HepG2 (cell line): ENCODE results near the gene CYP2U1. TPM values are rescaled to one million over a fixed set of nuclear protein-coding genes. Genes with fewer than 3 reads are reported as not detected.

ENCODE experiments used
- ATAC-seq: fragments of 200-7000 bp; cut with Tn5 transposase; 3 replicates; pipeline ENCODE4 v1.9.1; 2020; ENCODE audit warnings: mild to moderate bottlenecking, moderate library complexity
- BruUV-seq: library from RNA; stranded (reverse); fragments of 400-500 nt; replicated peaks from 2 replicates; lab custom pipeline; 2021; lab: Mats Ljungman, UMichigan
- CTCF ChIA-PET: fragments of 300-600 bp; formaldehyde crosslinking; extraction: SDS; loops from one replicate; lab custom pipeline; 2021; ENCODE audit warnings: low total read pairs, inconsistent platforms, low intra/inter-chr PET ratio; lab: Yijun Ruan, JAX
- POLR2A ChIA-PET: fragments of 350-600 bp; sonication (Branson Sonifier 250); formaldehyde crosslinking; loops from one replicate; lab custom pipeline; 2020; ENCODE audit warnings: antibody characterized with exemption, inconsistent platforms; lab: Yijun Ruan, JAX
- DNase-seq: peaks from one replicate; pipeline ENCODE4 v3.0.0-alpha.2; 2015; ENCODE audit warnings: low spot score
- FAIRE-seq: peaks from 3 replicates; lab custom pipeline; 2011; peaks lifted over from hg19 to GRCh38; lab: Jason Lieb, UNC
- H2AFZ ChIP-seq: one replicate; pipeline ENCODE4 v1.6.1; 2011; ENCODE audit warnings: low read length, inconsistent platforms
- H3K27ac ChIP-seq: fragments of 300-600 bp; 3 replicates; pipeline ENCODE4 v1.8.0; 2011; ENCODE audit warnings: mixed run types, mild to moderate bottlenecking, mixed read lengths, low read length, inconsistent platforms; ENCODE audit not compliant: insufficient read depth; ENCODE audit errors: extremely low read length
- H3K27me3 ChIP-seq, 2 experiments: fragments of 200-600 bp in 1 of 2; 2 replicates in 1 of 2; 3 replicates in 1 of 2; pipeline versions ENCODE4 v1.6.0 to v1.8.0; 2011; ENCODE audit warnings: low read length in 2 of 2, mild to moderate bottlenecking in 2 of 2, moderate library complexity in 2 of 2, inconsistent platforms in 1 of 2; ENCODE audit not compliant: insufficient read depth in 2 of 2, control insufficient read depth in 1 of 2
- H3K36me3 ChIP-seq, 2 experiments: fragments of 200-600 bp in 1 of 2; replicated peaks in 1 of 2; 2 replicates in 1 of 2; 3 replicates in 1 of 2; pipeline versions ENCODE4 v1.5.1 to v1.8.0; 2011; ENCODE audit warnings: low read length in 2 of 2, inconsistent platforms in 1 of 2; ENCODE audit not compliant: insufficient read depth in 2 of 2, control insufficient read depth in 1 of 2
- H3K4me1 ChIP-seq: 2 replicates; pipeline ENCODE4 v1.5.1; 2012; ENCODE audit warnings: low read length, inconsistent platforms; ENCODE audit not compliant: insufficient read depth
- H3K4me2 ChIP-seq: 2 replicates; pipeline ENCODE4 v1.6.0; 2011; ENCODE audit warnings: low read depth, low read length, inconsistent platforms
- H3K4me3 ChIP-seq, 3 experiments: fragments of 200-600 bp in 1 of 3; sonication (generic), shearing (Covaris generic) in 1 of 3; replicated peaks in 1 of 3; 2 replicates each; pipeline ENCODE4 v1.5.1; 2011 to 2016; ENCODE audit warnings: low read length in 3 of 3, inconsistent platforms in 2 of 3, low read depth in 2 of 3, mild to moderate bottlenecking in 2 of 3, control low read depth in 1 of 3, mixed read lengths in 1 of 3; ENCODE audit not compliant: insufficient read depth in 1 of 3
- H3K79me2 ChIP-seq: one replicate; pipeline ENCODE4 v1.6.1; 2011; ENCODE audit warnings: low read length, inconsistent platforms; ENCODE audit not compliant: insufficient read depth
- H3K9ac ChIP-seq: 2 replicates; pipeline ENCODE4 v1.6.0; 2011; ENCODE audit warnings: mild to moderate bottlenecking, low read depth, low read length, inconsistent platforms; ENCODE audit not compliant: insufficient read depth
- H3K9me3 ChIP-seq: 2 replicates; pipeline ENCODE4 v1.5.1; 2012; ENCODE audit warnings: mild to moderate bottlenecking, low read length
- H4K20me1 ChIP-seq: 2 replicates; pipeline ENCODE4 v1.6.0; 2011; ENCODE audit warnings: inconsistent platforms, mild to moderate bottlenecking, low read length, moderate library complexity; ENCODE audit not compliant: insufficient read depth
- ARHGAP35 ChIP-seq: sonication (generic); formaldehyde crosslinking; IDR thresholded peaks from 2 replicates; pipeline ENCODE4 v1.9.0; 2022; ENCODE audit warnings: mild to moderate bottlenecking, inconsistent platforms, moderate library complexity, missing genetic modification reagents, borderline replicate concordance
- ARID2 ChIP-seq: sonication (generic); formaldehyde crosslinking; IDR thresholded peaks from 2 replicates; pipeline ENCODE4 v1.8.1; 2022; ENCODE audit warnings: mild to moderate bottlenecking, missing genetic modification reagents, borderline replicate concordance
- NBN ChIP-seq: fragments of 450-650 bp; conservative IDR thresholded peaks from 2 replicates; pipeline ENCODE4 v1.6.1; 2017
- NRL ChIP-seq: sonication (generic); formaldehyde crosslinking; IDR thresholded peaks from 2 replicates; pipeline ENCODE4 v1.5.0; 2020; ENCODE audit warnings: missing genetic modification reagents, mild to moderate bottlenecking, moderate library complexity, borderline replicate concordance
- TARDBP ChIP-seq: sonication (generic); formaldehyde crosslinking; IDR thresholded peaks from 2 replicates; pipeline ENCODE4 v1.8.0; 2022; ENCODE audit warnings: mild to moderate bottlenecking, missing genetic modification reagents
- ZNF264 ChIP-seq: sonication (generic); formaldehyde crosslinking; IDR thresholded peaks from 2 replicates; pipeline ENCODE4 v1.4.0; 2020; ENCODE audit warnings: missing genetic modification reagents
- ZSCAN21 ChIP-seq: sonication (generic); formaldehyde crosslinking; IDR thresholded peaks from 2 replicates; pipeline ENCODE4 v1.8.0; 2022; ENCODE audit warnings: mild to moderate bottlenecking, missing genetic modification reagents, moderate library complexity, borderline replicate concordance
- WGBS: methylation state at CpG from one replicate; pipeline ENCODE4 v1.1.6; 2017; ENCODE audit warnings: low lambda C conversion rate; 5-methylcytosine and 5-hydroxymethylcytosine counted together
- in situ Hi-C: cut with HindIII; loops from 2 replicates; pipeline ENCODE4 v1.10.0; 2017; ENCODE audit warnings: low pct_unique_long_range_greater_than_20kb; ENCODE audit not compliant: extremely low pct_ligation_motif_present
- intact Hi-C: fragments of 100-400 bp; cut with micrococcal nuclease; formaldehyde crosslinking; loops from one replicate; pipeline ENCODE4 v1.10.0; 2022; ENCODE audit not compliant: unreplicated experiment
- polyA plus RNA-seq, 8 experiments: library from polyadenylated mRNA; depleted of rRNA in 3 of 8; stranded (reverse) in 7 of 8; unstranded in 1 of 8; fragments of >200 nt; fragmentation: Illumina TruSeq in 4 of 8; extraction: Trizol in 4 of 8; gene quantifications; 2 replicates each; pipeline versions ENCODE4 v1.2.1 to v1.2.3, GENCODE V29; 2011 to 2016; ENCODE audit warnings: low read depth in 4 of 8, missing spikeins in 1 of 8, mixed read lengths in 1 of 8; ENCODE audit not compliant: insufficient read depth in 1 of 8
- total RNA-seq, 5 experiments: library from RNA; depleted of rRNA; stranded (reverse); fragments of >200 nt; fragmentation: Illumina TruSeq; extraction: Trizol; gene quantifications; 2 replicates each; pipeline ENCODE4 v1.2.3, GENCODE V29; 2016; ENCODE audit warnings: low read depth in 1 of 5

CYP2U1 gene
- total and polyA plus RNA-seq, 2 of the 13 experiments (the other 11 are each of a cell fraction or from before 2014, with no cell fraction given) = 1.4 to 3.4 TPM

DNA sequence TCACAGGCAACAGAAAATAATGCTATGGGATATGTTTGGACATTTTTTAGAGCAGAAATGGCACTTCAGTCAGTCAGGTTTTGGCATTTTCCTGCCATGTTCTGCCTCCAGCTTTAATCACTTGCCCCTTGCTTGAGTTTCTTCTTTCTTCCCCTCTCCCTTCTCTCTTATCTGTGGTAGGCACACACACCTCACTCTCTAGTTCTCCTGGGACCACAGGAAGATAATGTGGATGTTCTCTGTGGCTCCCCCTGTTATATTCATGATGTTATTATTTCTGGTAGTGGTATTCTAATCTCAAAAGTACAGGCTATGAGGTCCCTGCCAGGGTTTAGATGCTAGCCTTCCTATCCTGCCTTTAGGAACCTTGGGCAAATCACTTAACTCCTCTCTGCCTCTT lies 63.5 kb downstream of the CYP2U1 start:
- H3K4me2 ChIP-seq = no peak overlapping the region
- H3K4me3 ChIP-seq = no peak overlapping the region
- H3K27ac ChIP-seq = no peak overlapping the region
- H3K9me3 ChIP-seq = no peaks in the 10 kb centered on the region
- TF ChIP-seq ARID2 (CRISPR knock-in tag) = no peak
- no peak for TF ChIP-seq ARHGAP35 (CRISPR knock-in tag)
- TF ChIP-seq NBN = no peak
- no peak for TF ChIP-seq TARDBP (CRISPR knock-in tag)
- BruUV-seq = no TSS peak
- intact Hi-C loops = no loop called here
- in situ Hi-C loops = no loop called here
- H2AFZ ChIP-seq = no peak overlapping the region
- no peak for DNase-seq
- peaks cover 49% of the 10 kb centered on the region for H3K4me1 ChIP-seq
- no peaks in the 10 kb centered on the region; the same call in 1 of the 2 replicates for H4K20me1 ChIP-seq
- no peak overlapping the region for H3K9ac ChIP-seq
- FAIRE-seq = no peak
- CTCF ChIA-PET = no interaction called here
- peaks cover 57% of the 10 kb centered on the region for H3K79me2 ChIP-seq
- no peak for ATAC-seq
- H3K27me3 ChIP-seq = no peaks in the 10 kb centered on the region
- H3K36me3 ChIP-seq = peaks cover 0 to 2% of the 10 kb centered on the region in 2 experiments; a peak in 1 of 5 replicates
- POLR2A ChIA-PET = no interaction called here

DNA sequence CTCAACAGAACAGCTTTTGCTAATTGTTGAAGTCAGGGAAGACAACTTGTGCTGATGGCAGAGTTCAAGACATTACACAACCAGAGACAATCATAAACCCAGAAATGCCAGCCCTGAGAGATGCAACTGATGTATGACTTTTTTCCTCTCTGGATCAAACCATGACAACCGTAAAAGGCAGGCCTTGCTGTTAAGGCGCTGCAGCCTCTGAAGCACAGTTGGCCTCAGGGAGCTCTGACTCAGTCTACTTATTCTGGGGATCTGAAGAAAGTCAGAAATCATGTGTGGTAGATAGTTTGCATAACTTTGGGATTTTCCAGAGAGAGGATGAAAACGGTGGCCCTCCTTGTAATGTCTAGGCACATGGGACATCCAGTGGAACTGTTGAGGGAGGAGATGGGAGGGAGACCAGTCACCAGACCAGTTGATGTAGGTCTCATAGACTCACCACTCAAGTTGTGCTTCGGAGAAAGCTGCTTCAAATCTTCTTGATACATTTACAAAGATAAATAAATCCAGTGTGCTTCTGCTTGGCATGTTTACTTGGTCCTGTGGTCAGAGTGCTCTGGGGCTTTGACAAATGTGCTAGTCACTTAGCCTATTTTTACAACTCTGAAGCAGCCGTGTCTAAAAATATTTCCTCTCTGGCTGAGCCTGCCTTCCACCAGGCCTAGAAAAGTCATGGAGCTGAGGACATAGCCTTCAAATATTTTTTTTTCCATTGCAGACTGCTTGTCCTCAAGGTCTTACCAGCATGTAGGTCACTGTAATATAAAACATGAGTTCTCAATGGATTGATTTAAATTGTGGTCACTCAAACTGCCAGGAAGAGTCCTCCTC lies 65.8 kb downstream of the CYP2U1 start:
- in situ Hi-C loops (no loop called here), intact Hi-C loops (no loop called here)
- Histone ChIP-seq H3K79me2 (peaks cover 36% of the 10 kb centered on the region), H3K4me1 (peaks cover 39% of the 10 kb centered on the region), H3K4me3 (no peak overlapping the region), H4K20me1 (no peaks in the 10 kb centered on the region), H3K4me2 (no peak overlapping the region), H3K36me3 (peaks cover 0 to 4% of the 10 kb centered on the region in 2 experiments; a peak in 1 of 5 replicates), H3K27ac (no peak overlapping the region), H3K27me3 (no peaks in the 10 kb centered on the region), H3K9me3 (no peaks in the 10 kb centered on the region), H3K9ac (no peak overlapping the region), H2AFZ (no peak overlapping the region)
- no TSS peak for BruUV-seq
- POLR2A ChIA-PET = no interaction called here
- no peak for DNase-seq
- CTCF ChIA-PET = no interaction called here
- WGBS = 93% methylated on average over 4 of the region's 5 CpGs
- no peak for FAIRE-seq
- TF ChIP-seq ZSCAN21 (CRISPR knock-in tag) (no peak), NRL (CRISPR knock-in tag) (no peak), ZNF264 (no peak)
- no peak for ATAC-seq
